ENCODE results near the gene HLCS. TPM values are rescaled to one million over a fixed set of nuclear protein-coding genes. Genes with fewer than 3 reads are reported as not detected.

HLCS gene
- total RNA-seq, 2 donors from 2014 or later, result 40.9 to 41.8 TPM

DNA sequence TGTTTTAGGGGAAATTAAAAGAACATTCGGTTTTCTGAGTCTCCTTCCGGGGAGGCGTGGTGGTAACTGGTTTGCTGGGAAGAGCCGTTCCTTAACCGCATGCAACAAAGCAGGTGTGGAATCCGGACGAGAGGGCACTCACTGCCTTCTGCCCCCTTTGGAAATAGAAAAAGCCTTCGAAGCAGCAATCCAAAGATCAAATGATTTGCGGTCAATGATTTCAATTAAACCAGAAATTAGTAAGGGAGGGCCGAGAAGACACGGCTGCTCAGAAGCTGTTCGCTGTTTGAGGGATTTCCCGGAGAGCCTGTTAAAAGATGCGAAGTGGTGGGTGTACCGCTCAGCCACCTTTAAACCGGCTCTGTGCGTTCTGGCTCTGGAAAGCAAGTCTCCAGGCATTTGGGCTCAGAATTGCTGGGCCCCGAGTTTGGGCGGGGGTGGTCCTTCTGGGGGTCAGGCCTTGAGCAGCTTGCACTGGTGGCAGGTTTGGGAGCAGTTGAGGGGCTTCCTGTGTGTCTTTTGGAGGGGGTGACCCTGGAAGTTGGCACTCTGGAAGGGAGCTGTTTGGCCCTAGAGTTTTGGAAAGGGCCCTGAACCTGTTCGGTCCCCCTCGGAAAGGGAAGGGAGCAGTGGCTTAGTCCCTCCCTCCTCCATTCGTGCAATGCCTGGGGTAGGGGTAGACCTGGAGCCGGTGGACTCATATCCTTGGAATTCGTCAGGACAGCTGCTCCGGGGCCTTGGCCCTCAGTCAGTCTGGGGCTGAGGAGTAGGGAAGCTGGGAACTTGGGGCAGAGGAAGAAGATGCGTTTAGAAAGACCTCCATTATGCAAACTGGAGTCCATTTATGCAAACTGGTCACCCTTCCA is 264.5 kb downstream of the HLCS start:
- H3K4me1 ChIP-seq (replicated peaks), result peaks cover 11% of the 10 kb centered on the region
- no peak for DNase-seq (ENCODE audit: low spot score)
- 45% methylated on average over 26 of the region's 26 CpGs for WGBS
- TF ChIP-seq POLR2AphosphoS5 (IDR thresholded peaks at IDR 0.05) (no peak), POLR2A (IDR thresholded peaks at IDR 0.05) (no peak)
- TF ChIP-seq, protein P1, sequence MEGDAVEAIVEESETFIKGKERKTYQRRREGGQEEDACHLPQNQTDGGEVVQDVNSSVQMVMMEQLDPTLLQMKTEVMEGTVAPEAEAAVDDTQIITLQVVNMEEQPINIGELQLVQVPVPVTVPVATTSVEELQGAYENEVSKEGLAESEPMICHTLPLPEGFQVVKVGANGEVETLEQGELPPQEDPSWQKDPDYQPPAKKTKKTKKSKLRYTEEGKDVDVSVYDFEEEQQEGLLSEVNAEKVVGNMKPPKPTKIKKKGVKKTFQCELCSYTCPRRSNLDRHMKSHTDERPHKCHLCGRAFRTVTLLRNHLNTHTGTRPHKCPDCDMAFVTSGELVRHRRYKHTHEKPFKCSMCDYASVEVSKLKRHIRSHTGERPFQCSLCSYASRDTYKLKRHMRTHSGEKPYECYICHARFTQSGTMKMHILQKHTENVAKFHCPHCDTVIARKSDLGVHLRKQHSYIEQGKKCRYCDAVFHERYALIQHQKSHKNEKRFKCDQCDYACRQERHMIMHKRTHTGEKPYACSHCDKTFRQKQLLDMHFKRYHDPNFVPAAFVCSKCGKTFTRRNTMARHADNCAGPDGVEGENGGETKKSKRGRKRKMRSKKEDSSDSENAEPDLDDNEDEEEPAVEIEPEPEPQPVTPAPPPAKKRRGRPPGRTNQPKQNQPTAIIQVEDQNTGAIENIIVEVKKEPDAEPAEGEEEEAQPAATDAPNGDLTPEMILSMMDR (IDR thresholded peaks at IDR 0.05), result no peak
- intact Hi-C loops (cut with DNase I), result no loop called here
- H3K4me3 ChIP-seq, result peak overlapping the region; percentile 51 to 59
- H3K36me3 ChIP-seq, result no peaks in the 10 kb centered on the region
- peaks cover 17% of the 10 kb centered on the region for H3K27me3 ChIP-seq (replicated peaks; ENCODE audit: insufficient read depth)
- H3K27ac ChIP-seq, result peak overlapping the region in 1 of 2 donors; percentile 83
- no peaks in the 10 kb centered on the region for H3K9me3 ChIP-seq

GRCh38 chr21:36700971-36701755 is 265.3 kb downstream of the HLCS start:
- no peaks in the 10 kb centered on the region for H3K36me3 ChIP-seq
- WGBS, result 10% methylated on average over 46 of the region's 65 CpGs
- intact Hi-C loops (cut with DNase I), result no loop called here
- no peak for DNase-seq (ENCODE audit: low spot score)
- peaks cover 11% of the 10 kb centered on the region for H3K4me1 ChIP-seq (replicated peaks)
- peaks cover 17% of the 10 kb centered on the region for H3K27me3 ChIP-seq (replicated peaks; ENCODE audit: insufficient read depth)
- TF ChIP-seq, protein P1 (IDR thresholded peaks at IDR 0.05), result no peak
- TF ChIP-seq POLR2A (IDR thresholded peaks at IDR 0.05) (no peak), POLR2AphosphoS5 (IDR thresholded peaks at IDR 0.05) (no peak)
- H3K4me3 ChIP-seq, result peak overlapping the region; percentile 51 to 59
- no peaks in the 10 kb centered on the region for H3K9me3 ChIP-seq
- peak overlapping the region; percentile 62 to 83 for H3K27ac ChIP-seq

Small RNA genes within 50 kb of the gene (small RNA-seq; reads per million reads assigned to genes)
- gene RF00019 (0 reads per million in 2 donors), gene RNA5SP491 (3.8 to 22.9 reads per million in 2 donors)

Other genes starting within 250 kb of the HLCS start
- 1 to 10 TPM in 1 of 2 donors, under 1 TPM in 1; 0.34 to 2.0 TPM for gene RIPPLY3, start 40.0 kb upstream of the HLCS start, total RNA-seq
- gene PIGP, start 106.4 kb upstream of the HLCS start, total RNA-seq, result 10 to 100 TPM; 18.0 to 54.5 TPM
- 100 to 1,000 TPM; 169 to 201 TPM for gene TTC3, start 106.6 kb upstream of the HLCS start, total RNA-seq

All from prostate gland (tissue), 2 donors.